ENCODE measurements around the gene PSG7.

- no peak for TF ChIP-seq CTCF (IDR thresholded peaks at IDR 0.05)
- TF ChIP-seq POLR2A (IDR thresholded peaks at IDR 0.05), result no peak
These were observed 17.3 kb downstream of the PSG7 start for GRCh38 chr19:42919757-42920079.
